HG03575 (cell line): ENCODE data around the gene SUCLG2.

Experiments used
- ATAC-seq: cut with Tn5 transposase; IDR thresholded peaks from one replicate; pipeline ENCODE4 v1.9.1; 2021; ENCODE audit not compliant: unreplicated experiment, insufficient number of reproducible peaks, low FRiP score; ENCODE audit errors: extremely low read depth

The SUCLG2 gene

DNA sequence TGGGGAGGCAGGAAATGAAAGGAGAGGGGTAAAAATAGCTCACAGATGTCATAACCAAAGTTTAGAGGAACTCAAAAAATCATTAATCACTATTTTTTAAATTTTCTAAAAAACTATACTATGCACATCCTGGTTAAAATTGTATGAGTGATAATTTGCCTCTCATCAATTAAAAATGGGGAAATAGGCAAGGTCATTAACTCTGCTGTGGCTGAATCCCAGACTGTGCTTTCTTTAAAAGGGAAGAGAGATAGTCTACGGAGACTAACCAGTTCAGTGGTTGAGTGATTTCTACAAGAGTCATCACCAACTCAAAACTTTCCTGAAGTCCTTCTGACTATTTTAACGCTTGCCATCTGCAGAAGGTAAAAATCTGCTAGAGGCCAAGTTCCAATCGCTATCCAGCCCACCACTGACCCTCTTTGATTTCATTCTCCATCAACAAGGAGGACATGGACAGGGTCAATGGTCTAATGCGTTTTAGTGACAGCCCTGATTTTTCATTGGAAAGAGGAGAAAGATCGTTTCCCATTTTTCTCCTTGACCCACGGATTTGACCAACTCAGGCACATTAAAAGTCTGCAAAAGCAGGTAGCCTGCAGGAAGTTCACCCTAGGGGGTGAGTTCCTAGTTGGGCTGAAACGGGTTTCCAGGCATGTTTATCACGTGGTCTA is 850 bp downstream of the SUCLG2 start:
- no peak for ATAC-seq

DNA sequence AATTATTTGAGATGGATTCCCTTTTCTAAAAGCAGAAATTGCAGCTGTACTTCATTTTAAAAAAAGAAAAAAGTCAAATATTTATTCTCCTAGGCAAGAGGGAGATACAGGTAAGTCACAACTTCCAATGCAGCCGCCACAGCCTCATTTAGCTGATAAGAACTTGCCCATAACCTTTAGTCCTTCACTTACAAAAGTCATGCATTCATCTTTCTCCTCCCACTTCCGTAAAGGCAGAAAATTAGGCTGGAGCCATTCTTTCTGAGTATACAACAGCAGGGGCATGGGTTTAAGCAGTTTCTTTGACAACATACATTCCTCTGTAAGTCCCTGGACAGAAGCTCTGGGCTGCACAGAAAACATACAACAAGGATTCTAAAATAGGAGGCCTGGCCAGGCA is 4.3 kb downstream of the SUCLG2 start:
- no peak for ATAC-seq

DNA sequence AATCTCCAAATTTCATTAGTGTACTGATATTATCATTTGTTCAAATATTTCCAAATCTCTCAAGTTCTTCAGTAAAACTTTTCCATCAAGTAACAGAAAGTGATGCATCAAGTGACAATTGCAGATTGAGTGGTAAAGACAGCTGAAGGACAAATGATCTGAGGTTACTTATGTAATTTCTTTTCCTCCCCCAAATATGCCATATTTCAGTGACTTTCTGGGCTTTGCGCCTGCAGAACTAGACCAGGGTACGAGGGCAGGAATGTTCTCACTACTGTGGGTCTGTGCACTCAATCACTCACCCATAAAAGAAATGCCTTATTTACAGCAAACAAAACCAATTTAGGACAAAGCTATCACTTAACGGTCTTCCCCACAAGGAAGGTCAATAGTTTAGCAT is 4.7 kb downstream of the SUCLG2 start:
- no peak for ATAC-seq

DNA sequence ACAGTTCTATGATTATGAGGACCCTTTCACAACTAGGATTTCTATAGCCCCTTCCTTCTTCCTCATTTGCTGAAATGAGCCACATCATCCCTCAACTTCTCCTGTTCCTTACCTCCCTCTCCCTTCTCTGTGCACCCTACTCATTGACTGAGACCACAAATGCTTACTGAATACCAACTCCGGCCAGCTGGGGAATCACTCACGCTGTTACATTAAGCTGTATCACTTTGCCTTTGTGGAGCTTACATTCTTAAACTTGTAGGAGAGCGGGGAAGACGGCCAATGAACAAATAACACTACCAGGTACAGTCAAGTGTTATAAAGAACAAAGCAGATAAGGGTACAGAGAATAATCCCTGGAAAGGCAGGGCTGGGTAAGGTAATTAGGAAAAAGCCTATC is 5.7 kb downstream of the SUCLG2 start:
- no peak for ATAC-seq

DNA sequence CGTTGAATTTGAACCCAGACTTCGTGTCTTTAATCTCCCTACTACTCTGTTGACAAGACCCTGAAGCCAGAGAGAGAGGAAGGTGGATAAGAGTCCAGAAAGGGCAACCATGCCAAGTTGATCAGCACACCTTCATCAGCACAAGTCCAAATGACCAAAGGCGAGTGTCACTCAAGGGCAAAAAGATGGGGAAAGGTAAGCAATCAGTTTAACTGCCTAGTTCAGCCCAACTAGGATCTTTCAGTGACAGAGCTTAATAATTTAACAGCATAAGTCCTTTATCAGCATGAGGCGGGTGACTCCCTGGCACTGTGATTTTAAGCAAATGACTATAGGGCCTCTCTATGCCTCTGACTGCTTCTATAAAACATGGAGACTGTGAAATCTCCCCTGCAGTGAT is 6.2 kb downstream of the SUCLG2 start:
- no peak for ATAC-seq

DNA sequence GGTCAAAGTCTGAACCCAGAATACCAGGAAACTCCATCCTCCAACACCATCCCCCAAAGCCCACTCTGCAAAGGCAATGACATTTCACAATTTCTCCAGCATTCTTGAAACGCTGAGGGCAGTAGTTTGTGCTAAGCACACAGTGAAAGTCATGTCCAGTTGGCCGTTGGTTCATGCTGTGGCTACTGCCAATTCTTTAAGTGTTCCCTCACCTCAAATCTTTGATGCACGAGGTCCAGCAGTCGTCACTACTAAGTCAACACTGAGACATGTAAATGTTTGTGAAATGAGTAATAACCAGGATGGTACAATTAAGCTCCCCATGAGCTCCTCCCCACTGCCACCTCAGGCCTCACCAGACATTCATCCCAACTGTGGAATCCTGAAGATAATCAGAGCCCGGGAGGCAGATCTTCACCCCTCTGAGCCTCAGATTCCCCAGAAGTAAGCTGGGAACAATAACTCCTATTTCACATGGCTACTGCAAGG is 7.0 kb downstream of the SUCLG2 start:
- ATAC-seq = no peak

DNA sequence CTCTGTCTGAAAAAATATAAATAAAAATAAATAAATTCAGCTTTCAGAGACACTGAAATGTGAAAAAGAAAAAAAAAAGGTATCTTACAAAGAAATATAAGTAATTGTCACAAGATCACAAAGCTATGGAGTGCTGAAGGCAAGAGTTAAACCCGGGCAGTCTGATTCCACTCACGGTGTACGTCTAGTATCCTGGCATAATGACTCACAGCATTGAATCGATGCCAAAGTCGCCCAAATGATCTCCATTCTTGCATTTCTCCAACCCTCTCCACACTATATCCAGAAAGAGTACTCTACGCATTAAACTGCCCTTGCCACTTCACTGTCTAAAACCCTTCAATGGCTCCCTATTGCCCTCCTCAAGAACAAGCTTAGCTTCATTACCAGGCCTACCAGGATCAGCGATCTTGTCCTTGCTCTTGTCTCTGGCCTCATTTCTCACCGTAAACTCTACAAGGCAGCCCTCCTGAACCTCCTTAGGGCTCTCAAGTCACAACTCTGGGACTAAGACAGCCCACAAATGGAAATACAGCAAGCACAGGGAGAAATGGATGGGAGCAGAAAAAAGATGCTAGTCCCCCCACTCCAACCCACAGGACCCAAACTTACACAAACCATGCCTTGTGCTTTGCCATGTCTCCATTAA is 7.7 kb downstream of the SUCLG2 start:
- no peak for ATAC-seq

DNA sequence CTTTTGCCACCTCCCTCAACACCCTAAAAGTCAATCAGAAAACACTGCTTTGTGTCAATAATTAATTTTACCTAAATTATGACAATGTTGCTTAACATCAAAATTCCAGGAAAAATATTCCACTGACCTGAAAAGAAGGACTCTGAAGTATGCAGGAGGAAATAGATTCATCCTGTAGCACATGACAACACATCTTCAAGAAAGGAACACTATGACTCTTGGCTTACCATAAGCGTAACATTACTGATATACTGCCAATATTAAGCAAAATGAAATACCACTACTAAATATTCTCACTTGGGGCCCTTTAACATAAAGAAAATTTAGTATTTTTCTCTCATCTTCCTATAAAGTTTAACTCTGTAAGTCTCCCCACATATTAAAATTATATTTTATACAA is 9.6 kb downstream of the SUCLG2 start:
- no peak for ATAC-seq

DNA sequence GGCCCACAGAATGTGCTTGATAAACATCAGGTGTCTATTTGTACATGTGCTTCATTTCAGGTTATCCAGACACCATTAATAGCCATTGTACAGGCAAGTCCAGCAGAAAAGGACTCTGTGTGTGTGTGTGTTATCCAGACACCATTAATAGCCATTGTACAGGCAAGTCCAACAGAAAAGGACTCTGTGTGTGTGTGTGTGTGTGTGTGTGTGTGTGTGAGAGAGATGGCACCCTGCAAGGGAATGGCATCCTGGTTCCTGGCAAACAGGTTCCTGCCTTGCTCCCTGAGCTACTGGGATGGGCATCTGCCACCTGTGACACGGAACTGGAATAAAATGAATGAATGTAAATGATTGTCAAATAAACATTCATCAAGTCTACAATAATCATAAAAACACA is 11.7 kb downstream of the SUCLG2 start:
- ATAC-seq = no peak

DNA sequence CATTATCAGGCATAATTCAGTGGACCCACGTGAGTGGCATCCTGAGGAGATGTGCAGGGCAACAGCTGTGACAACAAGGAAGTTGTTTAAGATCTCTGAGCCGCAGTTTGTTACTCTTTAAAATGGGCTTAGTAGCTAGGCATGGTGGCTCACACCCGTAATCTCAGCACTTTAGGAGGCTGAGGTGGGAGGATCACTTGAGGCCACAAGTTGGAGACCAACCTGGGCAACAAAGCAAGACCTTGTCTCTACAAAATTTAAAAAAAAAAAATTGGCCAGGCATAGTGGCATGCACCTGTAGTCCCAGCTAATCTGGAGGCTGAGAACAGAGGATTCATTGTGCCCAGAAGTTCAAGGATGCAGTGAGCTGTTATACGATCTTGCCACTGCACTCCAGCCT is 12.2 kb downstream of the SUCLG2 start:
- no peak for ATAC-seq

DNA sequence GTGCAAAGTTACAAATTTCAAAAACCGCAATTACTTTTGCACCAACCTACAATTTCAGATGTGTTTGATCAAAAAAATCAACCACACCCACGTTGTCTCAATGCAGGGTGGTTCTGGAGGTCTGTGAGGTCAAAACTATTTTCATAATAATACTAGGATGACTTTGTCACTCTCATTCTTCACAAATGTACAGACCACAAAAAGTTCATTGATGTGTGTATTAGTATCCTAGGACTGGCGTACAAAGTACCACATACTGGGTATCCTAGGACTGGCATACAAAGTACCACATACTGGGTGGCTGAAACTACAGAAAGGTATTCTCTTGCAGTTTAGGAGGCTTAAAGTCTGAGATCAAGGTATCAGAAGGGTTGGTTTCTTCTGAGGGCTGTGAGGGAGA is 13.0 kb downstream of the SUCLG2 start:
- no peak for ATAC-seq

DNA sequence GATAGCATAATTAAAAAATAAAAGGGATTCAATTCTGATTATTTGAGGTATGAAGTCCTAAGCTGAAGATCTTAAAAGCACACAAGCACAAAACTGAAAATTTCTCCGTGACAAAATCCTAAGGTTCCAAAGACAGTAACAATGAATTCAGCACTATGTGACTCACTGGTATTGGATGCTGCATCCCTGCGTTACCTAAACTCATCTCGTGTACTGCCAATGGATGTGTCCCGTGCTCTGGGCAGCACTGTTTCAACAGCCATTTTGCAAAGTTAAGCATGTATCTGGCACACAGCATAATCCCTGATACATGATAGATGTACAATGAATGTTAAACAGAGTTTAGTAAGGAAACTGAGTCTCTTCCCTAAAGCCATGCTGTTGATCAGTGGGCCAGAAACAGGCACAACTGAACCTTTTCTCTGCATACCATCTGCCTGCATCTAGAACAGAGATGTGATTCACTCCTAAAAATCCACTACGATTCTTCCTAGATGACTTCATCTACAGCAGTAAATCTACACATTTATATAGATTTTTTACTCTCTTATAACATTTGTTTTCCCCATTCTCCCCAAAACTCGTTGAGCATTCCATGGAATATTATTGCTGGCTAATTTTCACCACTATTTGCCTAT is 14.3 kb downstream of the SUCLG2 start:
- ATAC-seq = no peak

DNA sequence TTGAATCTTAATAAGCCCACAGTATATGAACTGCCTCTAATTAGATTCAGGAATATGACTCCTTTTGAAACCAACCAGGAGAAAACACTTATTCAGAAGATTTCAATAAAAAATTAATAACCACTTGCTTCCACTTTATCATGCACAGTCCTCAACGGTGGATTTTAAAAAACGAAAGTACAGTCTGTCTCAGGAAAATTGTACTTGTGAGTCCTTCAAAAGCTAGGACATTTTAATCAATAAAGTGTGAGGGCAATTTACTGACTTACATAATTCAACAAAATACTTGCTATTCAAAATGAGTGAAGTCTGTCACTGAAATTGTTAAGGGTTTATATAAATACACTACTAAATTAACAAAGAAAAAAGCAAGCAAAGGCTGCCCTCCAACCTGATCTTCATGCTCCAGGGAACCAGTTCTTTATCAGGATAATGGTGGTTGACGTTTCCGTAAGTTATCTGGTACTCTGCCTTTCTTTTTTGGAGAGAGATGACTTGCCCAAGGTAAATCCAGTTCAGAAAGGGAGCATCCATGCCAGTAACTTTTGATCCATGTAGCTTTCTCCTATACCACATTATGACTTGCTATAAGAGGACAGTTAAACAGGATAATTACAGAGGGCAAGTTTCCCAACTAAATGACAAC is 17.0 kb downstream of the SUCLG2 start:
- ATAC-seq = no peak

DNA sequence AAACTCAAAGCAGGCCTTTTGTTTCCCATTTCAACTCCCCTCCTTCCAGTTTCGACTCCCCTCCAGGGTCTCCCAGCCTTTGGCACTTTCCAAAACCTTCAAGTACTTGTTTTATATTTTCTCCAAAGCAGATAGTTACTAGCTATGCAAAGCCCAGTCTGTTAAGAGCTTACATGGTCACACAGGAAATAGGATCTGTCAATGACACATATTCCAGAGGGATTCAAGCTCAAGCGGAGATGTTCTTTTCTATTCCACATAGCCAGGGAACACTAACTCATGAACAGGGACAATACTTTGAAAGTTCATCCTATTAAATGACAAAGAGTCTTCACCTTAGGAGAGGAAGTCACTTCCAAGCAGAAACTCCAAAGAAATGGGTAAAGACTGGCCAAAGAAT is 18.6 kb downstream of the SUCLG2 start:
- no peak for ATAC-seq

DNA sequence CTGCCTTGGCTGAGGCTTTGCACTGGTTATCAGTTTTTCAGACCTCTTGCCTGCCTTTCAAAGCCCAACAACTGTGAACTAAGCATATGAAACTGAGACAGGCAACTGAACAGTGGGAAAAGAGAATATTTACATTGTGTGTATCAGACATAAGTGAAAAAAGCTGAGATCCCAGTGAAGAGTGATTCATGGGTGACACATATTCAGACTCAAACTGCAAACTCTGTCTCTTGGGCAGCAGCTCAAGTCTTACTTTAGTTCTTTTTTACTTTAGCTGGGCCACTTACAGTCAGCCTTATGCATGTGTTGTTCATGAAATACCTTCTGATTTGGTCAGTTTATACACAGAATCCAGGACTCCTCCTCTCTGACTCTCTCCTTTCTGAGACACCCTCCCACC is 19.2 kb downstream of the SUCLG2 start:
- ATAC-seq = no peak

DNA sequence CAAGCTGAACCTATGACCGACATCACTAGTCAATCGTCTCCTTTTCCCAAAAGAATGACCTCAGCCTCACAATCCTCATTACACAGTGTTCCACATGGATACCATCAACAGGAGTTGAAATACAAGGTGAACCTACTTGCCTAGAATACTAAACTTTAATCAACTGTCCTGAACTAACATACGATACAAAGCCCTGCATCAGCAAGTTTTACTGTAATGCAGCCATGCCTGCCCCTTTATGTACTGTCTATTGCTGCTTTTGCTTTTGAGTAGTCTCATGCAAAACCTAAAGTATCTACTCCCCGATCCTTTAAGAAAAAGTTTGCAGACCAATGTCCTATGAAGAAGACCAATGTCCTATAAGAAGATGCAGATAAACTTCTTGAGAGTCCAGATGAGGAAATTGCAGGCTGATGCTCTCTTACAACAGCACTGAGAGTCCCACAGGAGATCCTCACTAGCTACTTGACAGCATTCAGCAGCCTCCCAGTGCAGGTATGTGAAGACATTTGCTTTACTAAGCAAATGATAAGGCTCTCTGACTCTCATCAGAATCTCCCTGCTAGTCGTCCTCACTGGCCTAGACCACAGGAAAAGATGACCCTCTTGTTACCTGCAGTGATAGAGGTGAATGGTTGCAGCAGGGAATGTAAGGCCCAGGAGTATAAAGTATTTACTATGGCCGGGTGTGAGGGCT is 23.6 kb downstream of the SUCLG2 start:
- no peak for ATAC-seq

DNA sequence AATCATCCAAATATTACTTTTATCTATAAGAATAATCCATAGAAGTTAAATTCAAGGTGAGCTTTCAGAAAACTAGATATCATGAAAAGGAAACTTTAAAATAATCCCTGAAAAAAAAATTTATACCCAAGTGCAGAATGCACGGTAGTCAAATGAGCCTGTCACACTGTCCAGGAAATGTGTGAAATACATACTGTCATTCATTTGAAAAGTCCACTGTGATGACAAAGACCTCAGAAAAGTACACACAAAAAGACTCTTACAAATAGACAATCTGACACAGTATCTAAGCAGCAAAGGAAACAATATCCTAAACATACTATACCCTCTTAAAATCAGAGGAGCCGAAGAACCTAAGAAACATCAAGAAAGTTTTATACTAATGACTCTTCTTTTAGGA is 29.7 kb downstream of the SUCLG2 start:
- ATAC-seq = no peak

DNA sequence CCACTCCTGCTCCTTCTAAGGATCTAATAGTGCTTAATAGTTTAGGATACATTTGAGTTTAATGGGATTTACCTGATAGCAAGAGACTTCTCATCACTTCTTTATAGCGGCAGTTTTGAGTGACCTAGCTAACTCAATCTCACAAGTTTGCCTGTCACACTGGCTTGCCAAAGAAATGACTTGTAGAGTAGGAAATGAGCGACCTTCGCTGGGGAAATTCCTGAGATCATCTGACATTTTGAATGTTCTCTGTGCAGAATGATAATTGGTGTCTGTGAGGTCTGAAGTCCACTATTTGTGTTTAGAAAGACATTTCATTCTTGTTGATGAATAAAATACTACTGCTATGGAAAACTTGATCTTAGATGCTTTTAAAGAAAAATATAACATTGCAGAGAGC is 30.3 kb downstream of the SUCLG2 start:
- ATAC-seq = no peak

DNA sequence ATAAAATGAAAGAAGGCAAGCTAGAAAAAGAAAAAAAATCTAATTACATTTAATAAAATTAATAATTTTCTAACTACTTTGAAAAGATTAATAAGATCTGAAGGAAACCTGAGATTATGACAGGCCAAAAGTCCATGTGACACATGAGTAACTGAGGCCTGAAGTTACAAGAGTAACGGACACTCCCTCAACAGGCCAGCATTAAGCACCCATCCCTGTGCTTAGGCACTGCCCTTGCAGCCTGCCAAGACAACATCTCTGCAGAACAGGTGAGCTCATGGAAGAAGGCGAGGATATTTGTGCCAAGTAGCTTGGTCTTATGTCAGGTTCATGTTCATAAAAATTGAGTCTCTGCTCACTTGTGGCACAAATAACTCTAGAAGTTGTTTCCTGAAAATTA is 31.8 kb downstream of the SUCLG2 start:
- ATAC-seq = no peak
